ENCODE results near the gene MTHFD1L. TPM values are rescaled to one million over a fixed set of nuclear protein-coding genes. Genes with fewer than 3 reads are reported as not detected.
A peak's percentile ranks its signal among the peaks of the same experiment; 100 is the strongest.

The MTHFD1L gene
- total RNA-seq, 2 donors from 2014 or later: 13.0 to 19.1 TPM

GRCh38 chr6:150880336-150880735, 14.8 kb downstream of the MTHFD1L start:
- Histone ChIP-seq H3K4me3 (no peak overlapping the region), H3K4me1 (peaks cover 11% of the 10 kb centered on the region), H3K9me3 (no peaks in the 10 kb centered on the region), H3K27me3 (no peaks in the 10 kb centered on the region), H3K36me3 (replicated peaks in 1 of 2; ENCODE audit: insufficient read depth in 1 of 2, low read depth in 2 of 2) (no peaks in the 10 kb centered on the region), H3K27ac (no peak overlapping the region)
- DNase-seq: no peak
- whole genome bisulfite sequencing, 2 donors: 97 to 99% methylated on average over 3 of the region's 3 CpGs
- no peak for TF ChIP-seq CTCF (IDR thresholded peaks at IDR 0.05)
- TF ChIP-seq POLR2A (IDR thresholded peaks at IDR 0.05): no peak
- intact Hi-C loops (cut with DNase I): loop anchor here (10.0 kb wide), 1 partner anchor 124 kb away; no protein-coding TSS in a partner anchor
- no peak for ATAC-seq

- Histone ChIP-seq H3K27me3 (no peaks in the 10 kb centered on the region), H3K9me3 (no peaks in the 10 kb centered on the region), H3K4me1 (peaks cover 2% of the 10 kb centered on the region), H3K4me3 (no peak overlapping the region), H3K36me3 (replicated peaks in 1 of 2; ENCODE audit: insufficient read depth in 1 of 2, low read depth in 2 of 2) (no peaks in the 10 kb centered on the region), H3K27ac (no peak overlapping the region)
- DNase-seq: peak in 2 of 4 donors; percentile 13 to 34
- ATAC-seq: peak; percentile 70
- intact Hi-C loops (cut with DNase I): loop anchor here (10.0 kb wide), 1 partner anchor 123 kb away; no protein-coding TSS in a partner anchor
- 26 to 42% methylated on average over 3 of the region's 3 CpGs for WGBS, 2 donors
- no peak for TF ChIP-seq CTCF (IDR thresholded peaks at IDR 0.05)
- TF ChIP-seq POLR2A (IDR thresholded peaks at IDR 0.05): no peak
Observed at GRCh38 chr6:150881911-150882481, 16.5 kb downstream of the MTHFD1L start.

- intact Hi-C loops (cut with DNase I): loop anchor here (10.0 kb wide), 1 partner anchor 121 kb away; no protein-coding TSS in a partner anchor
- no peak for TF ChIP-seq POLR2A (IDR thresholded peaks at IDR 0.05)
- H3K36me3 ChIP-seq (replicated peaks in 1 of 2; ENCODE audit: insufficient read depth in 1 of 2, low read depth in 2 of 2): no peaks in the 10 kb centered on the region
- H3K9me3 ChIP-seq: no peaks in the 10 kb centered on the region
- 86 to 93% methylated on average over 3 of the region's 3 CpGs for WGBS, 2 donors
- no peak overlapping the region for H3K4me3 ChIP-seq
- no peak overlapping the region for H3K27ac ChIP-seq
- ATAC-seq (no peak), DNase-seq (no peak)
- H3K4me1 ChIP-seq: no peaks in the 10 kb centered on the region
- no peaks in the 10 kb centered on the region for H3K27me3 ChIP-seq
Observed at GRCh38 chr6:150883521-150883920, 18.0 kb downstream of the MTHFD1L start.

- Histone ChIP-seq H3K27ac (no peak overlapping the region), H3K27me3 (no peaks in the 10 kb centered on the region), H3K4me1 (no peaks in the 10 kb centered on the region), H3K36me3 (replicated peaks in 1 of 2; ENCODE audit: insufficient read depth in 1 of 2, low read depth in 2 of 2) (no peaks in the 10 kb centered on the region), H3K9me3 (no peaks in the 10 kb centered on the region), H3K4me3 (no peak overlapping the region)
- TF ChIP-seq POLR2A (IDR thresholded peaks at IDR 0.05) (no peak), CTCF (IDR thresholded peaks at IDR 0.05) (no peak)
- intact Hi-C loops (cut with DNase I): loop anchor here (10.0 kb wide), 1 partner anchor 119 kb away; no protein-coding TSS in a partner anchor
- DNase-seq: no peak
- no peak for ATAC-seq
- WGBS, 2 donors: 87 to 88% methylated on average over 7 of the region's 7 CpGs
Observed at GRCh38 chr6:150886155-150886554, 20.7 kb downstream of the MTHFD1L start.

GRCh38 chr6:150887978-150888563, 22.6 kb downstream of the MTHFD1L start:
- no peak for ATAC-seq
- no peaks in the 10 kb centered on the region for H3K9me3 ChIP-seq
- DNase-seq: no peak
- H3K27ac ChIP-seq: no peak overlapping the region
- no peaks in the 10 kb centered on the region for H3K27me3 ChIP-seq
- 70 to 90% methylated on average over 3 of the region's 3 CpGs for WGBS, 2 donors
- intact Hi-C loops (cut with DNase I): loop anchor here (10.0 kb wide), 1 partner anchor 117 kb away; no protein-coding TSS in a partner anchor
- no peak overlapping the region for H3K4me3 ChIP-seq
- H3K36me3 ChIP-seq (replicated peaks in 1 of 2; ENCODE audit: insufficient read depth in 1 of 2, low read depth in 2 of 2): no peaks in the 10 kb centered on the region
- no peaks in the 10 kb centered on the region for H3K4me1 ChIP-seq
- TF ChIP-seq CTCF (IDR thresholded peaks at IDR 0.05) (no peak), POLR2A (IDR thresholded peaks at IDR 0.05) (no peak)

All from body of pancreas (tissue), 4 donors.